NK-92 treated with Interleukin-12 subunit alpha and Interleukin-12 subunit beta, amount 100 ng/mL, for 24 hours (cell line): ENCODE results near the gene RAMACL.
"Not testable (repeated sequence)": the region's sequence is repeated elsewhere in the genome, so short reads cannot be mapped to it uniquely, and the experiment has no call there.

Source experiments
- DNase-seq: peaks from one replicate; lab custom pipeline; 2025; lab: John Stamatoyannopoulos, UW

RAMACL gene

GRCh38 chr6:166586424-166587156 lies at the start of gene RAMACL:
TSS of gene RAMACL (minus strand) at chr6:166586678. CDS start at chr6:166586477, 201 bp downstream.
- DNase-seq: peak; percentile 5

- no peak for DNase-seq
These were observed 48.8 kb upstream of the RAMACL start for GRCh38 chr6:166635013-166635970.

GRCh38 chr6:166634581-166634980 lies 48.1 kb upstream of the RAMACL start:
- not testable (repeated sequence) for DNase-seq

- DNase-seq: no peak
These were observed 47.5 kb upstream of the RAMACL start for GRCh38 chr6:166633732-166634535.

GRCh38 chr6:166632731-166633130 lies 46.3 kb upstream of the RAMACL start:
- DNase-seq: no peak

- DNase-seq: no peak
These were observed 44.0 kb upstream of the RAMACL start for GRCh38 chr6:166630462-166630861.

GRCh38 chr6:166629628-166630027 lies 43.1 kb upstream of the RAMACL start:
- no peak for DNase-seq

GRCh38 chr6:166627875-166628801 lies 41.7 kb upstream of the RAMACL start:
- no peak for DNase-seq

- no peak for DNase-seq
These were observed 40.8 kb upstream of the RAMACL start, which contains the start of gene RPS6KA2 for GRCh38 chr6:166627033-166627874. TSS of gene RPS6KA2 (minus strand) at chr6:166627251. CDS start at chr6:166627019, 232 bp downstream.

GRCh38 chr6:166626177-166627032 lies 39.9 kb upstream of the RAMACL start:
- DNase-seq: no peak

- DNase-seq: no peak
These were observed 38.9 kb upstream of the RAMACL start for GRCh38 chr6:166625356-166625755.

GRCh38 chr6:166624275-166624674 lies 37.8 kb upstream of the RAMACL start:
- no peak for DNase-seq

GRCh38 chr6:166623318-166623717 lies 36.8 kb upstream of the RAMACL start:
- DNase-seq: no peak

GRCh38 chr6:166621114-166621540 lies 34.6 kb upstream of the RAMACL start:
- DNase-seq: no peak

GRCh38 chr6:166620478-166621113 lies 34.1 kb upstream of the RAMACL start:
- no peak for DNase-seq

GRCh38 chr6:166619912-166620311 lies 33.4 kb upstream of the RAMACL start:
- DNase-seq: no peak

- no peak for DNase-seq
These were observed 32.6 kb upstream of the RAMACL start for GRCh38 chr6:166618866-166619761.
